Uterus (tissue), 2 donors: ENCODE data around the gene RXRG.

Experiments
- POLR2A ChIP-seq, 2 donors: fragments of 450-650 bp; IDR thresholded peaks; one replicate each; pipeline ENCODE4 v1.6.1; 2016; ENCODE audit warnings: antibody characterized with exemption in 2 of 2, mild to moderate bottlenecking in 1 of 2, moderate library complexity in 1 of 2
- TF ChIP-seq, protein P1 (sequence below), 4 experiments: fragments of 200-600 bp in 2 of 4; fragments of 450-650 bp in 2 of 4; sonication (generic) in 2 of 4; IDR thresholded peaks; one replicate each; pipeline ENCODE4 v1.5.1; 2016 to 2019; ENCODE audit warnings: antibody characterized with exemption in 4 of 4, mild to moderate bottlenecking in 2 of 4, moderate library complexity in 1 of 4

DNA sequence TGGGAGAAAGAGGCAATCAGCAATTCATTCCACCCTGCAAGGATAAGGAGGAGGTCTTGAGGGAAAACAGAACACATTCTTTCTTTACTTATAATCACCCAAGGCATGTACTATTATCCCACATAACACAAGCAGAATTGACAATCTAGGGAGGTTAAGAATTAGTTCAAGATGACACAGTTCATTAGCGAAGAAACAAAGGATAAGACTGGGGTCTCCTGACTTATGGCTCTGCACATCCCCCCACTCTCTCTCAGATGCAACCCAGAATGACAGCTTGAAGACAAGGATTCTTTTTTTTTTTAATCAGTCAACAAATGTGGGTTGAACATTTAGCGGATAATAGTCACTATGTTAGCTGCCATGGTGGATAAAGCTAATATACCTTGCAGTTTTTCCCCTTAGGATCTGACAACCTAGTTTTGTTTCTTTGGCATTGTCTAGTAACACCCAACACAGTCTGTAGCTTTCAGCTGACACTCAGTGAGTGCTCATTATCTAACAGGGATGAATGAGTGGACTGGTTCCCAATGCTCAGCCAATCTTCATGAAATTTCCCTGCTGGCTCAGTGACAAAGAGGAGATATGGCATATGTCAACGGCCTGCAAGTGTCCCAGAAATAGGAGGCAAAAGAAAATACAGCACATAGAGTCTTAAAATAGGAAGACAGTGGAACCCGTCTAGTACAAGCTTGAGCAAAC is 35.1 kb downstream of the RXRG start:
- TF ChIP-seq, protein P1, sequence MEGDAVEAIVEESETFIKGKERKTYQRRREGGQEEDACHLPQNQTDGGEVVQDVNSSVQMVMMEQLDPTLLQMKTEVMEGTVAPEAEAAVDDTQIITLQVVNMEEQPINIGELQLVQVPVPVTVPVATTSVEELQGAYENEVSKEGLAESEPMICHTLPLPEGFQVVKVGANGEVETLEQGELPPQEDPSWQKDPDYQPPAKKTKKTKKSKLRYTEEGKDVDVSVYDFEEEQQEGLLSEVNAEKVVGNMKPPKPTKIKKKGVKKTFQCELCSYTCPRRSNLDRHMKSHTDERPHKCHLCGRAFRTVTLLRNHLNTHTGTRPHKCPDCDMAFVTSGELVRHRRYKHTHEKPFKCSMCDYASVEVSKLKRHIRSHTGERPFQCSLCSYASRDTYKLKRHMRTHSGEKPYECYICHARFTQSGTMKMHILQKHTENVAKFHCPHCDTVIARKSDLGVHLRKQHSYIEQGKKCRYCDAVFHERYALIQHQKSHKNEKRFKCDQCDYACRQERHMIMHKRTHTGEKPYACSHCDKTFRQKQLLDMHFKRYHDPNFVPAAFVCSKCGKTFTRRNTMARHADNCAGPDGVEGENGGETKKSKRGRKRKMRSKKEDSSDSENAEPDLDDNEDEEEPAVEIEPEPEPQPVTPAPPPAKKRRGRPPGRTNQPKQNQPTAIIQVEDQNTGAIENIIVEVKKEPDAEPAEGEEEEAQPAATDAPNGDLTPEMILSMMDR (IDR thresholded peaks at IDR 0.05): no peak
- TF ChIP-seq POLR2A (IDR thresholded peaks at IDR 0.05): no peak
